Type B pancreatic cell (in vitro differentiated cells): Measurements from ENCODE around the gene MMP23B. TPM values are rescaled to one million over a fixed set of nuclear protein-coding genes. Genes with fewer than 3 reads are reported as not detected.

Experiments used
- DNase-seq: peaks from one replicate; pipeline ENCODE4 v3.0.0; 2021; ENCODE audit warnings: mixed read lengths; ENCODE audit not compliant: unreplicated experiment; ENCODE audit errors: extremely low spot score
- H3K27ac Mint-ChIP-seq: 2 replicates; pipeline ENCODE4 v1.8.0; 2021; ENCODE audit warnings: mild to moderate bottlenecking, mixed read lengths
- H3K27me3 Mint-ChIP-seq: 2 replicates; pipeline ENCODE4 v1.8.0; 2021; ENCODE audit warnings: mixed read lengths
- H3K36me3 Mint-ChIP-seq: 2 replicates; pipeline ENCODE4 v1.8.0; 2021; ENCODE audit warnings: mixed read lengths
- H3K4me1 Mint-ChIP-seq: one replicate; pipeline ENCODE4 v1.8.0; 2021; ENCODE audit warnings: mixed read lengths; ENCODE audit not compliant: unreplicated experiment
- H3K4me3 Mint-ChIP-seq: 2 replicates; pipeline ENCODE4 v1.8.0; 2021; ENCODE audit warnings: mild to moderate bottlenecking, mixed read lengths
- H3K9me3 Mint-ChIP-seq: 2 replicates; pipeline ENCODE4 v1.8.0; 2021; ENCODE audit warnings: mixed read lengths
- CTCF ChIP-seq: fragments of 200-600 bp; sonication (generic); conservative IDR thresholded peaks from 2 replicates; pipeline ENCODE4 v1.5.0; 2021; ENCODE audit warnings: antibody characterized with exemption, mild to moderate bottlenecking
- long read RNA-seq: library from polyadenylated mRNA; unstranded; transcript quantifications from one replicate; pipeline ENCODE4 v2.0.0, GENCODE V29; 2020
- total RNA-seq: library from RNA; stranded (reverse); gene quantifications from 2 replicates; pipeline ENCODE4 v1.2.1, GENCODE V29; 2021; ENCODE audit warnings: low replicate concordance

The MMP23B gene
- total RNA-seq, result 2.2 and 6.8 TPM in 2 replicates
- long read RNA-seq, result 0 reads

GRCh38 chr1:1631782-1632420, at the start of gene MMP23B:
Gene MMP23B, plus strand, starts transcription at chr1:1632173. Its CDS starts 46 bp downstream, at chr1:1632219.
- Mint-ChIP-seq H3K27ac (no peak within 1 kb of the TSS), H3K4me3 (no peak within 1 kb of the TSS)
- TF ChIP-seq CTCF, result no peak

GRCh38 chr1:1582585-1583346, 49.2 kb upstream of the MMP23B start:
- DNase-seq, result no peak
- Mint-ChIP-seq H3K27me3 (peaks cover 57% of the 10 kb centered on the region), H3K27ac (no peak overlapping the region), H3K4me1 (no peaks in the 10 kb centered on the region), H3K9me3 (no peaks in the 10 kb centered on the region), H3K4me3 (no peak overlapping the region), H3K36me3 (no peaks in the 10 kb centered on the region)
- no peak for TF ChIP-seq CTCF

More at GRCh38 chr1:1631782-1632420, at the start of gene MMP23B:
- DNase-seq, result no peak
- H3K9me3 Mint-ChIP-seq, result no peaks in the 10 kb centered on the region
- no peaks in the 10 kb centered on the region for H3K4me1 Mint-ChIP-seq
- no peaks in the 10 kb centered on the region for H3K36me3 Mint-ChIP-seq
- peaks cover 6% of the 10 kb centered on the region for H3K27me3 Mint-ChIP-seq

DNA sequence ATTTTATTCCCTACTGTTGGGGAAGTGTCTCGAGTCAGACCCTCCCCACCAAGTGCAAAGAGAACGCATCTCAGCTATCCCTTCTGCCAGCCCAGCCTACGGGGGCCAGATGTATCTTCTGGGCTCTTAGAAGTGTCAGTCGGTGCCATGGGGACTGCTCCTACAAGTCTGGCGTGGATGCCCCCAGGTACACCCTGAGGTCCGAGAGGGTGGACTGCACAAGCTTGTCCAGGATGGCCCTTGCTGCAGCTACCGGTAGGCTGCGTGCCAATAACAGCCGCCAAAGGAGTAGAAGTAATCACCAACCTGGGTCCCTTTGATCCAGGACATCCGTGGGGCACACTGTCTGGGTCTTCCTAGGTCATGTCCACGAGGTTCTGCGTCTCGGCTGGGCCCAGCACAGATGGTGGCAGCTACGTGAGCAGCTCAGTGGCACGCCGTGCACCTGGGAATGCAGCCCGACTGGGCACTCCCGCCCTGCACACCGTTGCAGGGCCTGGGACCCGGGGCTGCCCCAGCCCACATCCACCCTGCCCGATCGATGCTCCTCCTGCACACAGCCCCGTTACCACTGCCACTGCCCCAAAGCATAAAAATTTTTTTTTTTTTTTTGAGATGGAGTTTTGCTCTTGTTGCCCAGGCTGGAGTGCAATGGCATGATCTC, 48.5 kb upstream of the MMP23B start:
- no peak for DNase-seq
- Mint-ChIP-seq H3K27ac (no peak overlapping the region), H3K9me3 (no peaks in the 10 kb centered on the region), H3K4me1 (no peaks in the 10 kb centered on the region), H3K27me3 (peaks cover 55% of the 10 kb centered on the region), H3K36me3 (no peaks in the 10 kb centered on the region), H3K4me3 (no peak overlapping the region)
- no peak for TF ChIP-seq CTCF

DNA sequence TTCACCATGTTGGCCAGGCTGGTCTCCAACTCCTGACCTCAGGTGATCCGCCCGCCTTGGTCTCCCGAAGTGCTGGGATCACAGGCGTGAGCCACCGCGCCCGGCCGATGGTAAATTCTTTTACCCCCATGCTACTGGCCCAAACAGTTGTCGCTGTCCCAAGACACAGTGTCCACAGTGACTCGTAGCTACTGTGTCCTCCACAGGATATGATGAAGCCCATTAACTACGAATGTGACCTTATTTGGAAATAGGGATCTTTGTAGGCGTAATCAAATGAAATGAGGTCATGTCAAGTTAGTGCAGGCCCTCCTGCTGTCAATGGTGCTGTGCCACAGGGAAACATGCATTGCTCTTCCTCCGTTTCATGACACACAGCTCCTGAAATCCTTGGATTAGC, 40.5 kb upstream of the MMP23B start:
- Mint-ChIP-seq H3K4me1 (no peaks in the 10 kb centered on the region), H3K4me3 (no peak overlapping the region), H3K9me3 (no peaks in the 10 kb centered on the region), H3K27ac (no peak overlapping the region), H3K36me3 (no peaks in the 10 kb centered on the region), H3K27me3 (peaks cover 14% of the 10 kb centered on the region)
- TF ChIP-seq CTCF, result no peak
- DNase-seq, result no peak

- Mint-ChIP-seq H3K27me3 (peaks cover 21% of the 10 kb centered on the region), H3K4me1 (no peaks in the 10 kb centered on the region), H3K36me3 (no peaks in the 10 kb centered on the region), H3K27ac (no peak overlapping the region), H3K4me3 (no peak overlapping the region), H3K9me3 (no peaks in the 10 kb centered on the region)
- no peak for DNase-seq
- TF ChIP-seq CTCF, result no peak
These were observed 38.0 kb upstream of the MMP23B start for GRCh38 chr1:1593834-1594601.
